HG03342 (cell line): ENCODE results near the gene LPIN2.
A peak's percentile ranks its signal among the peaks of the same experiment; 100 is the strongest.
"Not testable (repeated sequence)": the region's sequence is repeated elsewhere in the genome, so short reads cannot be mapped to it uniquely, and the experiment has no call there.

Experiments used
- ATAC-seq: cut with Tn5 transposase; IDR thresholded peaks from one replicate; pipeline ENCODE4 v1.9.1; 2021; ENCODE audit warnings: mild to moderate bottlenecking, moderate library complexity; ENCODE audit not compliant: unreplicated experiment

LPIN2 gene

GRCh38 chr18:3008541-3008940 lies 4.4 kb downstream of the LPIN2 start:
- ATAC-seq, result no peak

- ATAC-seq, result no peak
Observed at GRCh38 chr18:3007491-3007890, 5.5 kb downstream of the LPIN2 start.

DNA sequence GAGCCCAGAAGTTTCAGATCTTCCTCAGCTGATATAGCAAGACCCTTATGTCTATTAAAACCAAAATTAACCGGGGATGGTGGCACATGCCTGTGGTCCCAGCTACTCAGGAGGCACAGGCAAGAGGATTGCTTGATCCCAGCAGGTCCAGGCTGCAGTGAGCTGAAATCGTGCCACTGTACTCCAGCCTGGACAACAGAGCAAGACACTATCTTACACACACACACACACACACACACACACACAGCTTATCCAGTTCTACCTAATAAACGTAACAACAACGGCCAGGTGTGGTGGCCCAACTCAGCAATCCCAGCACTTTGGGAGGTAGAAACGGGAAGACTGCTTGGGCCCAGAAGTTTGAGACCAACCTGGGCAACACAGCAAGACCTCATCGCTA lies 7.5 kb downstream of the LPIN2 start:
- no peak for ATAC-seq

- ATAC-seq, result not testable (repeated sequence)
Observed at GRCh38 chr18:3003766-3004165, 9.2 kb downstream of the LPIN2 start.

DNA sequence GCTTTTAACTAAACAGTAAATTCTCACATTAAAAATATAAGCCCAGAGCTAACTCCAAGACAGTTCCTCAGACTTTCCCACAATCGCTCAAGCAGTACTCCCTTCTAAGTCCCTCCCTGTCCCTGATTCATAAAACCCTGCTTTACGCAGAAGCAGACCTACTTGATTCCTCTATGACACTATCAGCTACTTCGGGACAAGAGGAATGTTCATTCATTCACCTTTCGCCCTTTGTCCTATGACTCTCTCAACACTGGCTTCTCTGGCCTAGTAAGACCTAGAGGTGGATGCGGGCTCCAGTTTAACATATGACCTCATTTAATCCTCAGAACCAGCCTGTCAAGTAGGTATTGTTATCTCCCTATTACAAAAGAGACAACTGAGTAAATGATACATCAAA lies 10.2 kb downstream of the LPIN2 start:
- ATAC-seq, result no peak

GRCh38 chr18:2998644-2999043 lies 14.3 kb downstream of the LPIN2 start:
- no peak for ATAC-seq

- no peak for ATAC-seq
Observed at GRCh38 chr18:2997846-2998564, 14.9 kb downstream of the LPIN2 start.

- ATAC-seq, result no peak
Observed at GRCh38 chr18:2997429-2997828, 15.5 kb downstream of the LPIN2 start.

- peak; percentile 76 for ATAC-seq
Observed at GRCh38 chr18:2994603-2995432, 18.1 kb downstream of the LPIN2 start.

DNA sequence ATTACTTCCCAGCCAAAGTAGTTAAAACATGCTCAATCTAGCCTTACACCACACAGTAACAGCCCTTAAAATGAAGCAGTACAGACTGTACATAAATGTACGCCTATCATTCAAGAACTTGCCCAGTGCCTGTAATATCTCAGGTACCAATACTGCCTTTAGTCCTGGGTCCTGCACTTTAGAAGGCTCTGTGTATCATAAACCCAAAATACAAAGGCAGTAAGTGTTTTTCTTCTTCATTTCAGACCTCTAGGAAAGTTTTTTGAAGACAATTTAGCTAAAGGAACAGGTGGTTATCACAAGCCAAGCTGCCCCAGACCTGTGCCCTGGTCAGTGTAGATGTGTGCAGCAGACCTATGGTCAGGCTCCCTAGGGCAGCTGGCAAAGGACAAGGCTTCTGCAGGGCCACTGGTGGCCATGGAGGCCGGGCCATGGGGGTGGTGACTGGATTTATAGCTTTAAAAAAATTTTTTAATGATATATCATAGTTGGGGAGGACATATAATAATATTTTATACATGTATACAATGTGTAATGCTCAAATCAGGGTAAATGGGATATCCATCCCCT lies 18.8 kb downstream of the LPIN2 start:
- no peak for ATAC-seq

DNA sequence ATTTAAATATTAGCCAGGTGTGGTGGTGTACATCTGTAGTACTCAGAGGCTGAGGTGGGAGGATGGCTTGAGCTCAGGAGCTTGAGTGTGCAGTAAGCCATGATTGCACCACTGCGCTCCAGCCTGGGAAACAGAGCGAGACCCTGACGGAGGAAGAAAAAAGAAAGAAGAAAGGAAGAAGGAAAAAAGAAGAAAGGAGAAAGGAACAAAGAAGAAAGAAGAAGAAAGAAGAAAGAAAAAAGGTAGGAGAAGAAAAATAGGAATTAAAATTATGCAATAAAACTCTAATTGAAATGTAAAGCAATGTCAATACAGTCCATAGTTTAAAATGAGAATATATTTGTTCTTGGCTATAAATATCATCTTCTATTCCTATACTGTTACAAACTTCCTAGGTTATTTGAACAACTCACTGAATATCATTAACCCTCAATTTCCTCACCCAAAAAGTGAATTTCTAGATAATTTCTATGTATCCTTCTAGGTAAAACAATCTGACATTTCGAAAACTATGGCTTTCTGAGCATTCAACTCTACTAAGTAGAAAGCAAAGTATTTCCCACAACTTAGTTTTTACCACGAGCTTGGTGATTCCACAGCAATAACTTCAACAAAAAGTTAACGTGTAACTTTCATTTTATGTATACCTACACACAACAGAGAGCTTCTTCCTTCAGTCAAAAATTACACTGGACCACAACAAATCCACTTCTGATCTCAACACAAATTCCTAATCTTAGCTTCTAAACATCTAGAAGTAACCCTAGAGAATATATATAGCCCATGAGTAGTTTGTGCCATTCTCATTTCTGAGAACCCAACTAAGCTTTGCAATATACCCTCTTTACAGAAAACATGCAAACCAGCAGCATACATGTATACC lies 19.7 kb downstream of the LPIN2 start:
- no peak for ATAC-seq

DNA sequence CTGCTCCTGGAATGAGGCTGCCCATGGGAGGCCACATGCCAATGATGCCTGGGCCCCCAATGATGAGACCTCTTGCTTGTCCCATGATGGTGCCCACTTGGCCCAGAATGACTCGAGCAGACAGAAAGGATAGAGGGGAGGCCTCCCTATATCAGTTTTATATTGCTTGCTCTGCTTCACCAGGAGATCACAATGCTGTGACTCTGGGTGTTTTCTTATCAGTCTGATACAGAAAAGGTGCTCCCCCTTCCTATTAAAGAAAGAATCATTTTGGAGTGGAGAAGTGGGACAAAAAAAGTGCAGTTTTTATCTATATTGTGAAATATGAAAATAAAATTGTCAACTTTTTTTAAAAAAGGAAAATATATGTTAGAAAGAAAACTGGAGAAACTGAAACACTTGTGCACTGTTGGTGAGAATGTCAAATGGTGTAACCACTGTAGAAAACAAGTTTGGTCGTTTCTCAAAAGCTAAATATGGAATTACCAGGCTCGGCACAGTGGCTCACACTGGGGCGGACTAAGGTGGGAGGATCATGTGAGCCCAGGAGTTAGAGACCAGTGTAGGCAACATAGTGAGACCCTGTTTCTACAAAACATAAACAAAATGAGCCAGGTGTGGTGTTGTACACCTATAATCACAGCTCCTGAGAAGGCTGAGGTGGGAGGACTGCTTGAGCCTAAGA lies 21.8 kb downstream of the LPIN2 start:
- no peak for ATAC-seq

- no peak for ATAC-seq
Observed at GRCh38 chr18:2987876-2988790, 24.8 kb downstream of the LPIN2 start.

DNA sequence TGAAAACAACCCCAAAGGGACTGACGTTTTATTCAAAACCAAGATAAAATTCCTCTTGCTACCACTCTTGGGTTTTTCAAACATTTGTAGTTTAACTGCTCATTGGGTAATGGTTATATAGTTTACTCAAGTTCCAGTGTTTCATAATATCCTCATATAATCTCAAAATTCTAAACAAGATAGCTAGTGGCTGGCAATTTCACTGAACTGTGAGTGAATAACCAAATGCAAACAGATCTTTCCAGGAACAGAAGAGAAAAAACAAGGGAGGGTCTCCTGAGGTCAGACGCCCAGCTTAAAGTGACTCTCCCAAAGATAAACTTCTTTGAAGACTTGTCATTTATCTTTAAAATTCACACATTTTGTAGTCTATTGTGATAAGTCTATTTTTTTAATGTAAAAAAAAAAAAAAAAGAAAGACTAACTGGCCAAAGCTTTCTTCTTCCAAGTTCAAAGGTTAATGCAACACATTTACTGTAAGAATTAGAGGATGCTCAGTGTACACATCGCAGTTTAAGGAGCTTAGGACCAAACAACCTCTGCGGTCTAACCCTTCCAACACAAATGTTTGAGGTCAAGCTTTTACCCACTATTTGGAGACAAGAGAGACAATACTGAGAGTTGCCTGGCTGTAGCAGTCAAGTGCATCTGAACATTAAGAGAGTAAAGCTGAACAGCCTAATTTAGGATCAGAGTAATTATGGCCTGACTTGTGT lies 26.6 kb downstream of the LPIN2 start:
- no peak for ATAC-seq

DNA sequence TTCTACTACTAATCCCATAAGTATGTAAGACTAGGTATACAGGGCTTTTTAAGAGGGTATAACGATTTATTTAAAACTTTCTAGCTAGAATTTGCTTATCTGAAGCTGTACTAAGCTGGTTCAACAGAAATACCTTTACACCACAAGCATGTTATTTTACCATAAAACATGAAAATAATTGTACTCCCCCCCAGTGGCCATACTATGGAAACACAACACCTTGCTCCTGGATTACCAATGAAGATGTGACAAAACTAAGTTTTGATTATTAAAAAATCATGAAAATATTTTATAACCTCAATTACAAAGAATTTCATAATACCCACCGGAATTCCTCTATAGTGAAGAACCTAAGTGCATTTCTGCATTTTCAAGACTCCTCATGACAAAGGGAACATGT lies 27.3 kb downstream of the LPIN2 start:
- ATAC-seq, result no peak

DNA sequence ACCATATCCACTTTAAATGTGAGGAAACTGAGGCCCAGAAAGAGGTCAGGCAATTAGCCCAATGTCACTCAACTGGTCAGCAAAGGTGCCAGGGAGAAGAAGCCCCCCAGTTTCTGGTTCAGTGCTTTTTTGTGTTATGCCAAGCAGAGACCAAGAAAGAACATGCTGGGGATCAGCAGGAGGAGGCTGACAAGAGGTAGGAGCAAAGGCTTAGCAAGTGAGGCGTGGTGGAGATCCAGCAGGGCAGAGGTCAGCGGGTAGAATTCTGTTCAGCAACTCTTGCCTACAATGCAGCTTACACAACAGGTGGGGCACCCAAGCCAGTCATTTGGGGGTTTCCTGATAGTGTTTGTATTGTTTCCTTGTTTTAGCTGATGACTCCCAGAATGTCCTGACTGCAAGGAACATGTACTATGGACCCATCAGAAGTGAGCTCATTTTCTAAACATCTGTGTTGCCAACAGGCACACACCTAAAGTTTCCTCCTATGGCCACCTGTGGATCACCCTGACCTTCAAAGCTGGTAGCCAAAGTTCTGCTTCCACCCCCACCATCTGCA lies 28.2 kb downstream of the LPIN2 start:
- ATAC-seq, result no peak

DNA sequence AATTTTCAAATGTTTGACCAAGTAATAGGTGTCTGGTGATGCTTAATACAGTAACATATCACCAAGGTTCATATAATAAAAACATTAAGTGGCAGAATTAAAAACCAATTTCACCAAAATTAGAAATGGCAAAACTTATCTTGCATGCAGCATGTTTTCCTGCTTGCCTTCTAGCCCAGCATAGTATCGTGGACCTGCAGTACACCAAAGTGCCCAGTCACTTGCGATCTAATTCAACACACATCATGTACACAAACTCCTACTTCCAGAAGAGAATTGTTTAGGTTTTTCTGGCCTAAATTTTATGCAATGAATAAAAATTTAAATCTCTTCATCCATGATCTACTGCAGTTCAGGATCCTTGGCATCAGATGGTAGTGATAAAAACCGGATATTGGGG lies 28.9 kb downstream of the LPIN2 start:
- no peak for ATAC-seq

DNA sequence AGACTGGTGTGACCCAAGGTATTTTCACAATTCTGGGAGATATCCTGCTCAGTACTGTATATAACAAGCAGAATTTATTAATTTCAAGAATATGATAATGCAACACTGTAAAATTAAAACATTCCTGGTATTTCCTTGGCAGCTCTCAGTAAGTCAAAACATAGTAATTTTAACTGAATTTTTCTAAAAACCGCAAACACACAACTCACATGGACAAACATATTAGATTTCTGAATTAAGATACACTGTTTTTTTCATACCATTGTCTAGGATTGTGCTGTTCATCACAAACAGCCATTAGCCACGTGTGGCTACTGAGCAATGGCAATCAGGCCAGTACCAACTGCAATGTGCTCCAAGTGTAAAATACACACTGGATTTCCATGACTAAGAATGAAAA lies 29.6 kb downstream of the LPIN2 start:
- ATAC-seq, result no peak
